PFSK-1 (cell line): ENCODE measurements around the gene RFX2.

Source experiments
- POLR2AphosphoS5 ChIP-seq: IDR thresholded peaks from 2 replicates; pipeline ENCODE4 v1.6.1; 2012; ENCODE audit warnings: low read depth, mild to moderate bottlenecking, control low read depth, low read length, moderate library complexity
- SIN3A ChIP-seq: IDR thresholded peaks from 2 replicates; pipeline ENCODE4 v1.6.1; 2012; ENCODE audit warnings: mild to moderate bottlenecking, low read length, moderate library complexity, borderline replicate concordance; ENCODE audit not compliant: insufficient read depth
- TAF1 ChIP-seq: IDR thresholded peaks from 2 replicates; pipeline ENCODE4 v1.6.1; 2012; ENCODE audit warnings: low read length, control low read depth, borderline replicate concordance; ENCODE audit not compliant: insufficient read depth
- TF ChIP-seq, protein P1 (sequence below), 2 experiments: IDR thresholded peaks; 2 replicates each; pipeline versions ENCODE4 v1.6.1 to v1.8.0; 2011 to 2012; ENCODE audit warnings: low read depth in 2 of 2, low read length in 2 of 2, control low read depth in 1 of 2, inconsistent platforms in 1 of 2, mild to moderate bottlenecking in 1 of 2, moderate library complexity in 1 of 2; ENCODE audit not compliant: insufficient read depth in 1 of 2

DNA sequence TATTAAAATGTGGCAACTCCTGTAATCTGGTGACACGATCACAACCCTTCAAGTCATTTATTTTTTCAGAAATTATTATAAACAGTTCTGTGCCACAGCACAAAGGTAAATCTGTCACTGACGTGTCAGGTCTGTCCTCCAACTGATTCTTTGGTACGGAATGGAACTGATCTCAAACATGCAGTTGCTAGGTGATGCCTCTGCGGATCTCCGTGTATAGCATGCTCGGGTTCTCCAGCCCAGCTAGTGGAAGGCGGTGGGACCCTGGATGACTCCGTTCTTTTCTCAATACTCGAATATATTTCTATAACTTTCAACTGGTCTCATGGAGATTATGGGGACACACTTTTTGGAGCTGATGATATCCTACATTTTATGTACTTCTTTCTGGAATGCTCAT lies 143.4 kb downstream of the RFX2 start:
- TF ChIP-seq, protein P1, sequence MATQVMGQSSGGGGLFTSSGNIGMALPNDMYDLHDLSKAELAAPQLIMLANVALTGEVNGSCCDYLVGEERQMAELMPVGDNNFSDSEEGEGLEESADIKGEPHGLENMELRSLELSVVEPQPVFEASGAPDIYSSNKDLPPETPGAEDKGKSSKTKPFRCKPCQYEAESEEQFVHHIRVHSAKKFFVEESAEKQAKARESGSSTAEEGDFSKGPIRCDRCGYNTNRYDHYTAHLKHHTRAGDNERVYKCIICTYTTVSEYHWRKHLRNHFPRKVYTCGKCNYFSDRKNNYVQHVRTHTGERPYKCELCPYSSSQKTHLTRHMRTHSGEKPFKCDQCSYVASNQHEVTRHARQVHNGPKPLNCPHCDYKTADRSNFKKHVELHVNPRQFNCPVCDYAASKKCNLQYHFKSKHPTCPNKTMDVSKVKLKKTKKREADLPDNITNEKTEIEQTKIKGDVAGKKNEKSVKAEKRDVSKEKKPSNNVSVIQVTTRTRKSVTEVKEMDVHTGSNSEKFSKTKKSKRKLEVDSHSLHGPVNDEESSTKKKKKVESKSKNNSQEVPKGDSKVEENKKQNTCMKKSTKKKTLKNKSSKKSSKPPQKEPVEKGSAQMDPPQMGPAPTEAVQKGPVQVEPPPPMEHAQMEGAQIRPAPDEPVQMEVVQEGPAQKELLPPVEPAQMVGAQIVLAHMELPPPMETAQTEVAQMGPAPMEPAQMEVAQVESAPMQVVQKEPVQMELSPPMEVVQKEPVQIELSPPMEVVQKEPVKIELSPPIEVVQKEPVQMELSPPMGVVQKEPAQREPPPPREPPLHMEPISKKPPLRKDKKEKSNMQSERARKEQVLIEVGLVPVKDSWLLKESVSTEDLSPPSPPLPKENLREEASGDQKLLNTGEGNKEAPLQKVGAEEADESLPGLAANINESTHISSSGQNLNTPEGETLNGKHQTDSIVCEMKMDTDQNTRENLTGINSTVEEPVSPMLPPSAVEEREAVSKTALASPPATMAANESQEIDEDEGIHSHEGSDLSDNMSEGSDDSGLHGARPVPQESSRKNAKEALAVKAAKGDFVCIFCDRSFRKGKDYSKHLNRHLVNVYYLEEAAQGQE (IDR thresholded peaks at IDR 0.05; ENCODE audit: insufficient read depth in 1 of 2, low read depth in 2 of 2, low read length in 2 of 2), result no peak
- no peak for TF ChIP-seq TAF1
- TF ChIP-seq POLR2AphosphoS5, result no peak
- TF ChIP-seq SIN3A, result no peak
